Measurements from ENCODE around the gene XRCC4.
"Not testable (repeated sequence)": the region's sequence is repeated elsewhere in the genome, so short reads cannot be mapped to it uniquely, and the experiment has no call there.

XRCC4 gene

GRCh38 chr5:83076742-83077661 is at the start of gene XRCC4, which contains the start of gene TMEM167A:
XRCC4 (plus strand) TSS chr5:83077547; CDS start chr5:83104920, 27,373 bp downstream.
TMEM167A (minus strand) TSS chr5:83077394; CDS start chr5:83077323, 71 bp downstream.
- peak; percentile 98 for DNase-seq

GRCh38 chr5:83029912-83030311 is 47.4 kb upstream of the XRCC4 start:
- DNase-seq, result no peak

- DNase-seq, result no peak
Observed at GRCh38 chr5:83031381-83031780, 46.0 kb upstream of the XRCC4 start.

GRCh38 chr5:83034036-83034435 is 43.3 kb upstream of the XRCC4 start:
- no peak for DNase-seq

GRCh38 chr5:83034528-83035207 is 42.7 kb upstream of the XRCC4 start:
- DNase-seq, result no peak

GRCh38 chr5:83035373-83036100 is 41.8 kb upstream of the XRCC4 start:
- DNase-seq, result no peak

- DNase-seq, result no peak
Observed at GRCh38 chr5:83036991-83037575, 40.3 kb upstream of the XRCC4 start.

GRCh38 chr5:83038924-83039323 is 38.4 kb upstream of the XRCC4 start:
- no peak for DNase-seq

GRCh38 chr5:83042507-83042906 is 34.8 kb upstream of the XRCC4 start:
- DNase-seq, result no peak

- DNase-seq, result no peak
Observed at GRCh38 chr5:83044926-83045325, 32.4 kb upstream of the XRCC4 start.

GRCh38 chr5:83048277-83048676 is 29.1 kb upstream of the XRCC4 start:
- DNase-seq, result no peak

- no peak for DNase-seq
Observed at GRCh38 chr5:83048811-83049210, 28.5 kb upstream of the XRCC4 start.

GRCh38 chr5:83049370-83049885 is 27.9 kb upstream of the XRCC4 start:
- no peak for DNase-seq

- no peak for DNase-seq
Observed at GRCh38 chr5:83050723-83051340, 26.5 kb upstream of the XRCC4 start.

- no peak for DNase-seq
Observed at GRCh38 chr5:83055166-83055565, 22.2 kb upstream of the XRCC4 start.

GRCh38 chr5:83058726-83059125 is 18.6 kb upstream of the XRCC4 start:
- no peak for DNase-seq

- no peak for DNase-seq
Observed at GRCh38 chr5:83059341-83059740, 18.0 kb upstream of the XRCC4 start.

- no peak for DNase-seq
Observed at GRCh38 chr5:83066548-83067110, 10.7 kb upstream of the XRCC4 start.

- DNase-seq, result not testable (repeated sequence)
Observed at GRCh38 chr5:83067377-83067776, 10.0 kb upstream of the XRCC4 start.

GRCh38 chr5:83069096-83069799 is 8.1 kb upstream of the XRCC4 start:
- no peak for DNase-seq

All from activated effector memory CD4-positive, alpha-beta T cell treated with anti-CD3 and anti-CD28 coated beads, Interleukin-2, amount 50 U/mL, for 16 hours (primary cell).